ENCODE data around the gene STYXL2.

STYXL2 gene

GRCh38 chr1:167137793-167138510 lies 44.1 kb downstream of the STYXL2 start:
- DNase-seq: no peak

- DNase-seq: no peak
Observed at GRCh38 chr1:167138703-167139102, 44.8 kb downstream of the STYXL2 start.

- DNase-seq: no peak
Observed at GRCh38 chr1:167141963-167142362, 48.1 kb downstream of the STYXL2 start.

All from NCI-H748 treated with DMSO at 0.1 percent for 48 hours (cell line).